Activated T-helper 17 cell treated with anti-CD3 and anti-CD28 coated beads, Interleukin-2, amount 50 U/mL, for 72 hours (primary cell): Measurements from ENCODE around the gene NRG2. TPM values are rescaled to one million over a fixed set of nuclear protein-coding genes. Genes with fewer than 3 reads are reported as not detected.

ENCODE experiments used
- ATAC-seq: fragments of 150-1000 bp; cut with Tn5 transposase; replicated peaks from 2 replicates; pipeline ENCODE4 v1.10.0; 2021; ENCODE audit warnings: mild to moderate bottlenecking, moderate library complexity
- H3K27ac Mint-ChIP-seq: one replicate; pipeline ENCODE4 v1.8.0; 2022; ENCODE audit warnings: mixed read lengths
- H3K27me3 Mint-ChIP-seq: one replicate; pipeline ENCODE4 v1.8.0; 2022; ENCODE audit warnings: mixed read lengths
- H3K36me3 Mint-ChIP-seq: one replicate; pipeline ENCODE4 v1.8.0; 2022; ENCODE audit warnings: low read depth, mild to moderate bottlenecking, mixed read lengths
- H3K4me1 Mint-ChIP-seq: one replicate; pipeline ENCODE4 v1.8.0; 2022; ENCODE audit warnings: mixed read lengths
- H3K4me3 Mint-ChIP-seq: one replicate; pipeline ENCODE4 v1.8.0; 2022; ENCODE audit warnings: mild to moderate bottlenecking, mixed read lengths
- H3K9me3 Mint-ChIP-seq: one replicate; pipeline ENCODE4 v1.8.0; 2022; ENCODE audit warnings: mixed read lengths
- total RNA-seq, 2 donors: library from RNA; stranded (reverse); gene quantifications; one replicate each; pipeline ENCODE4 v1.2.3, GENCODE V29; 2022

Gene NRG2
- total RNA-seq, 2 donors from 2014 or later: 0.11 to 0.48 TPM

DNA sequence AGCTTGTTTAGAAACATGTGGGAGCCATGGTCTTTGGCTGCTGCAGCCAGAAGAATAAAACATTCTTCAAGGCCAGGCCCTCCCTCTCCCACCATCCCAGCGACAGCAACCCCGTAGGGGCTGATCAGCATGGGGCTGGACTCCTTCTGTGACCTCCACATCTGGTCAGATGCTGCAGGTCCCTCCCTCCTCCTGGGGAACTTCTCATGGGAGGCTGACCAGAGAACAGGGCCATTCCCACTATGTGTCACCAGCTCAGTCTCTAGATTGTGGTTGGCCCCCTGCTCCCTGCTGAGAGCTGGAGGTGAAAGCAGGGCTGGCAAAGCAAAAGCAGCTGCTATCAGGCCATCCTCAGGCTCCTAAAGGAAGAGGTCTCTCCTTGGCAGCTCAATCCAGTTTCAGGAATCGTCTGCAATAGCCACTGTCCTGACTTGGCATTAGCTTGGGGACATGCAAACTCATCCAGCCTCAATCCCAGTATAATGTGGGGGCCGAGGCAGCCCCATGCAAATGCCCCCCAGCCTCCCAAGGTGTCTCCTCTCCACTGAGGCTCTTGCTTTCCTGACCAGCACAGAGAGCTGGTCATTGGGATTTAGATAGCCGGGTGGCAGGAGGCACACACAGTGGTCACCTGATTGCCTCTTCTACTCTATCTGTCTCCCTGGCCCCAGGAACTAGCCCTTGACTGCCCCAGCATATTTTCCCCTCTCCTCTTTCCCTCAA is 81.5 kb downstream of the NRG2 start:
- Mint-ChIP-seq H3K36me3 (no peaks in the 10 kb centered on the region), H3K4me1 (no peaks in the 10 kb centered on the region), H3K9me3 (no peaks in the 10 kb centered on the region), H3K4me3 (no peak overlapping the region), H3K27me3 (peaks cover 8% of the 10 kb centered on the region), H3K27ac (no peak overlapping the region)
- peak; percentile 61 for ATAC-seq

DNA sequence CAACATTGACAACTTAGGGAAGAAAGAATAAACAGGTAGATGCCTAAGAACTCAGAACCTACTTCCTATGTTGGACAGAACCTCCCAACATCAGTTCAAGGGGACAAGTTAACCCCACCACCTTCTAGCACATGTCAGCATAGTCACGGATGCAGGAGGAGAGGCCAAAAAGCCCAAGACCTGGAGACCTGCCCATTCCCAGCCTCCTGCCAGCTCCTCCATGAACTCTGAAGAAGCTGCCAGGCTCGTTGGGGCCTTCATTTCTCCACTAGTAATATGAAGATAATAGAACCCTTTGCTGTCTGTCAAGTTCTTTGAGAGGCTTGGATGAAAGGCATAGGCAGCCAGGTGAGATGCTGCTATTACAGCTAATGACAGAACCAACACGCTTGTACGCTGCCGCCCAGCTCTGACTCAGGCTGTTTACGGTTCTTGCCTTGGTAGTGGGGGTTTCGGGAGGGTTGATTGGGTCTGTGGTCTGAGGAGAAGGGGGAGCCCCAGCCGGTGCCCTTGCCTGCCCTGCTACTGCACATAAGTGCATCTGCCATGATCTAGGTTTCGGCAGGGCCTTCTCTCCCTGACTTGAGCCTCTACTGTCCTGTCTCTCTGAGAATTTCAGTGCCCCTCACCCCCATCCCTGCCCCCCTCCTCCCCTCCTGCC is 82.2 kb downstream of the NRG2 start:
- Mint-ChIP-seq H3K36me3 (no peaks in the 10 kb centered on the region), H3K27ac (no peak overlapping the region)
- ATAC-seq: peak; percentile 92

GRCh38 chr5:139958432-139959148 is 84.5 kb downstream of the NRG2 start:
- Mint-ChIP-seq H3K9me3 (no peaks in the 10 kb centered on the region), H3K4me1 (no peaks in the 10 kb centered on the region), H3K36me3 (no peaks in the 10 kb centered on the region), H3K27me3 (peaks cover 19% of the 10 kb centered on the region), H3K27ac (no peak overlapping the region), H3K4me3 (no peak overlapping the region)
- ATAC-seq: no peak

More for the DNA sequence above, 82.2 kb downstream of the NRG2 start:
- H3K4me3 Mint-ChIP-seq: no peak overlapping the region
- H3K4me1 Mint-ChIP-seq: no peaks in the 10 kb centered on the region
- peaks cover 12% of the 10 kb centered on the region for H3K27me3 Mint-ChIP-seq
- H3K9me3 Mint-ChIP-seq: no peaks in the 10 kb centered on the region

DNA sequence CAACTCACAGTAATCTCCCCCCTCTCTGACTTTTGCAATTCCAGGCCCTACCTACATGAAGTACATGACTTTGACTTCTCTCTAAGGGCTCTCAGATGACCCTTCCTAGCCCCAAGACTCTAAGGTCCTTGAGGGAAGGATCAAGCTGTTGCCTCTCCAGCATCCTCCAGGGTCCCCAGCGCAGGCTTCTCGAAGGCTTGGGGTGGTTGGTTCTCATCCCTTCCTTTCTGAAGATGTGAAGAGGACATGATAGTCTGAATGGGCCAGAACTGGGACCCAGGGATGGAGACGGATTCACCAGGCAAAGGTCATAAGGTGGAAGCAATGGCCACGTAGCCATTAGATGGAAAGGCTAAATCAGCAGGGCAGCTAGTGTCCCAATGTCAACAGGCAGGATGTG is 86.8 kb downstream of the NRG2 start:
- Mint-ChIP-seq H3K27me3 (peaks cover 18% of the 10 kb centered on the region), H3K36me3 (no peaks in the 10 kb centered on the region), H3K27ac (no peak overlapping the region), H3K4me1 (no peaks in the 10 kb centered on the region), H3K4me3 (no peak overlapping the region), H3K9me3 (no peaks in the 10 kb centered on the region)
- no peak for ATAC-seq

- Mint-ChIP-seq H3K36me3 (no peaks in the 10 kb centered on the region), H3K4me3 (no peak overlapping the region), H3K9me3 (no peaks in the 10 kb centered on the region), H3K27ac (no peak overlapping the region), H3K4me1 (no peaks in the 10 kb centered on the region), H3K27me3 (peaks cover 20% of the 10 kb centered on the region)
- ATAC-seq: no peak
Observed at GRCh38 chr5:139955616-139956273, 87.4 kb downstream of the NRG2 start.

DNA sequence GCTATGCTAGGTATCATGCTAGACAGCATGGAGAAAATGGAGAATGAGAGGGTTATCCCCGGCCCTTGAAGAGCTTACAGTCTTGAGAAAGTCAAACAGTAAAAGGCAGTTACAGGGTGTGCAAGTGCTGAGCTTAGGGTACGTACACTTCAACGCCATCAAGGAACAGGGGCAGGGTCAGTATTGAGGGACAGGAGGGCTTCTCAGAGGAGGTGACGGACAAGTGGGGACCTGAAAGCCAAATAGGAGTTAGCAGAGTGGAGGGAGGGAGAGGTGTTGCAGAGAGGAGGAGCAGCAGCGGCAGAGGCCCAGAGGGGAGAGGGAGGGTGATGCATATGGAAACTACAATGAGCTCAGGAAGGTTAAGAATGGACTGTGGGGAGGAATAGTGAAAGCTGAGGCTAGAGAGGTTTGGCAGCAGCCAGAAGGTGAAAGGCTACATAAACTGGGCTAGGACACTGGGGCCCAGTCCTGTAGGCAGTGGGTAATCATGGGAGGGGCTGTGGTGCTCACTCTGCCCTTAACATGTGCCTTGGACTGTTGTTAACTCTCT is 88.0 kb downstream of the NRG2 start:
- Mint-ChIP-seq H3K4me3 (no peak overlapping the region), H3K27ac (no peak overlapping the region), H3K4me1 (no peaks in the 10 kb centered on the region), H3K27me3 (peaks cover 24% of the 10 kb centered on the region), H3K36me3 (no peaks in the 10 kb centered on the region), H3K9me3 (no peaks in the 10 kb centered on the region)
- peak; percentile 26 for ATAC-seq

GRCh38 chr5:139954462-139954861 is 88.6 kb downstream of the NRG2 start:
- H3K27ac Mint-ChIP-seq: no peak overlapping the region
- no peaks in the 10 kb centered on the region for H3K9me3 Mint-ChIP-seq
- H3K4me1 Mint-ChIP-seq: no peaks in the 10 kb centered on the region

DNA sequence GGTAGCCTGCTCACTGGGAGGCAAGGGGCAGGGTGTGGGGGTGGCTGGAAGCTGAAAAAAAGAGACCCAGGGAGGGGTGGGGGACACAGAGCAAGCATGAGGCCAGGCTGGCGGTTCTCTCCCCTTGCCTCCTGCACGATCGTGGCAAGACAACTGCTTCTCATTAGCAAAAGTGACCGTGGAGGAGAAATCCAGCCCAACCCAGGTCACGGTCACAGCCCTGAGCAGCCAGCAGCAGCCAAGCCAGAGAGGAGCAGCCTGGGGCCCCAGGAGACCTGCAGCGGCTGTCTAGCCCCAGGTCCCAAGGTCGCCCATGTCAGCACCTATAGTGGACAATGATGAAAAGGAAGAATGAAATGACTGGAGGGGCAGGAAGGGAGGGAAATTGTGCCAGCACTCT is 89.1 kb downstream of the NRG2 start:
- no peak for ATAC-seq
- Mint-ChIP-seq H3K4me1 (no peaks in the 10 kb centered on the region), H3K4me3 (no peak overlapping the region)

More at GRCh38 chr5:139954462-139954861, 88.6 kb downstream of the NRG2 start:
- Mint-ChIP-seq H3K4me3 (no peak overlapping the region), H3K27me3 (peaks cover 20% of the 10 kb centered on the region), H3K36me3 (no peaks in the 10 kb centered on the region)
- ATAC-seq: no peak

GRCh38 chr5:139952574-139952973 is 90.5 kb downstream of the NRG2 start:
- ATAC-seq: no peak
- Mint-ChIP-seq H3K27me3 (peaks cover 31% of the 10 kb centered on the region), H3K27ac (no peak overlapping the region), H3K4me1 (no peaks in the 10 kb centered on the region), H3K36me3 (no peaks in the 10 kb centered on the region), H3K4me3 (no peak overlapping the region), H3K9me3 (no peaks in the 10 kb centered on the region)

More for the DNA sequence above, 89.1 kb downstream of the NRG2 start:
- peaks cover 22% of the 10 kb centered on the region for H3K27me3 Mint-ChIP-seq
- no peaks in the 10 kb centered on the region for H3K36me3 Mint-ChIP-seq
- no peak overlapping the region for H3K27ac Mint-ChIP-seq
- H3K9me3 Mint-ChIP-seq: no peaks in the 10 kb centered on the region

DNA sequence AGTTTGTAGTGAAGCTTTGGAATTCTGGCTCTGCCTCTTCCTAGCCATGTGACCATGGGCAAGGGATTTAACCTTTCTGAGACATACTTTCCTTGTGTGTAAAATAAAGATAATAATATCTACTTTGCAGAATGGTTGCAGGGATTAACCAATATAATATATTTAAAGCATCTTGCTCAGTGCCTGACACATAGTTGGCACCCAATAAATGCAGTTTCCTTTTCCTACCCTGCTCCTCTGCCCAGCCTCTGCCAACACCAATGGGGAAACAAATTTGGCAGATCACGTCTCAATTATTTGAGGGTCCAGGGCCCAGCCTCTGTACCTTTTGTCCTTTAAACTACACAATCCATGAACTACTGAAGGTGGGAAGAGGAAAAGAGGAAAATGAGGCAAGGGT is 91.1 kb downstream of the NRG2 start:
- no peak for ATAC-seq
- no peaks in the 10 kb centered on the region for H3K9me3 Mint-ChIP-seq

GRCh38 chr5:139951296-139951924 is 91.7 kb downstream of the NRG2 start:
- Mint-ChIP-seq H3K9me3 (no peaks in the 10 kb centered on the region), H3K27me3 (peaks cover 40% of the 10 kb centered on the region), H3K27ac (no peak overlapping the region), H3K4me3 (no peak overlapping the region), H3K4me1 (no peaks in the 10 kb centered on the region), H3K36me3 (no peaks in the 10 kb centered on the region)
- no peak for ATAC-seq

More for the DNA sequence above, 91.1 kb downstream of the NRG2 start:
- Mint-ChIP-seq H3K4me1 (no peaks in the 10 kb centered on the region), H3K36me3 (no peaks in the 10 kb centered on the region), H3K4me3 (no peak overlapping the region), H3K27me3 (peaks cover 37% of the 10 kb centered on the region), H3K27ac (no peak overlapping the region)

DNA sequence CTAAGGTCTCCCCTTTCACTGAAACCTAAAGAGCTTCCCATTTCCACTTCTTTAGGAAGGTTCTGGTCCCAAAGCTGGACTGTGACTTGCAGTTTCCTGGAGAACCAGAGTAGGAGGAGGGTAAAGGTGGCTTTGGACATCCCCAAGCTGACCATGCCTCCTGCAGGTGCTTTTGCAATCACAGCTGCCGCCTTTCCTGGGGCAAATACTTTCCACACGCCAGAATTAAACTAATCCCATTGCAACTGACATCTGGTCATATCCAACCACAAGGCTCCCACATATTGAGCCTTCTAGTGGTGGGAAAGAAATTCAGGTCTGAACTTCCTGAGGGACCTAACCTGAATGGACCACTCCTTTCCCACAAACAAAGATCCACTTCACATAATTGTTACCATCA is 92.7 kb downstream of the NRG2 start:
- no peaks in the 10 kb centered on the region for H3K9me3 Mint-ChIP-seq
- H3K4me1 Mint-ChIP-seq: no peaks in the 10 kb centered on the region
- H3K27ac Mint-ChIP-seq: no peak overlapping the region
- peaks cover 42% of the 10 kb centered on the region for H3K27me3 Mint-ChIP-seq
- no peak for ATAC-seq
- H3K4me3 Mint-ChIP-seq: no peak overlapping the region
- H3K36me3 Mint-ChIP-seq: no peaks in the 10 kb centered on the region

DNA sequence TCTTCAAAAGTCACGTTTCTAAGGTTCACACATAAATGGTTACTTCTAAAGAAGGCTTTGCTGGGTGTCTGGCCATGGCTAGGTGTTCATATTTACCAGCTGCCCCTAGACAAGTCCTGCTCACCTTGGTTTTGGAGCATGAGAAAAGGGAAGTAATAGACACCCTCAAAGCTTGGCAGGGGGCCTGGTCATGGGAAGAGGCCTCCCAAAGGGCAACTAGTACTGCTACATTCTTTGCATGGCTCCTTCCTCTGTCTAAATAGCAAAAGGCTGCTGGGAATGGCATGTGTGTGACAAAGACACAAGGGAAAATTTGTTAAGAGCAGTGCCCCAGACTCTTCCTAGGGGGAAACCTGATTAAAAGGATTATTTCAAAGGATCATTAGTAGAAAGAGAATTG is 93.4 kb downstream of the NRG2 start:
- no peak for ATAC-seq
- H3K9me3 Mint-ChIP-seq: no peaks in the 10 kb centered on the region
- peaks cover 46% of the 10 kb centered on the region for H3K27me3 Mint-ChIP-seq
- no peaks in the 10 kb centered on the region for H3K36me3 Mint-ChIP-seq
- H3K4me1 Mint-ChIP-seq: no peaks in the 10 kb centered on the region
- no peak overlapping the region for H3K27ac Mint-ChIP-seq
- no peak overlapping the region for H3K4me3 Mint-ChIP-seq

DNA sequence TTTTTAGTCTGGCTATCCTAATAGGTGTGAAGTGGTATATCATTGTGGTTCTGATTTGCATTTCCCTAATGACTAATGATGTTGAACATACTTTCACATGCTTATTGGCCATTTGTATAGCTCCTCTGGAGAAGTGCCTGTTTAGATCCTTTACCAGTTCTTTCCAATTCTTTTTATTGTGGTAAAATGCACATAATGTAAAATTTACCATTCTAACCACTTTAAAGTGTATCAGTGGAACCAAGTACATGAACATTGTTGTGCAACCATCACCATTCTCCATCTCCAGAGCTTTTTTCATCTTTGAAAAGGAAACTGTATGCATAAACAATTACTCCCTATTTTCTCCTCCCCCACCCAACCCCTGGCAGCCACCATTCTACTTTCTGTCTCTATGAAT is 95.4 kb downstream of the NRG2 start:
- H3K36me3 Mint-ChIP-seq: no peaks in the 10 kb centered on the region
- no peaks in the 10 kb centered on the region for H3K4me1 Mint-ChIP-seq
- no peak for ATAC-seq
- peaks cover 45% of the 10 kb centered on the region for H3K27me3 Mint-ChIP-seq
- no peak overlapping the region for H3K27ac Mint-ChIP-seq
- H3K9me3 Mint-ChIP-seq: no peaks in the 10 kb centered on the region
- no peak overlapping the region for H3K4me3 Mint-ChIP-seq
